Neural cell (in vitro differentiated cells): ENCODE results near the gene PTPRN2.

Source experiments
- CTCF ChIP-seq: fragments of 450-650 bp; IDR thresholded peaks from 2 replicates; pipeline ENCODE4 v1.5.1; 2014; ENCODE audit warnings: antibody characterized with exemption, mild to moderate bottlenecking, moderate library complexity; ENCODE audit not compliant: poor library complexity, severe bottlenecking
- EP300 ChIP-seq: fragments of 450-650 bp; conservative IDR thresholded peaks from 2 replicates; pipeline ENCODE4 v1.6.1; 2014; ENCODE audit warnings: antibody characterized with exemption, mild to moderate bottlenecking, moderate library complexity; ENCODE audit not compliant: poor library complexity, severe bottlenecking
- EZH2 ChIP-seq: fragments of 200-600, 300-800 bp; shearing (Covaris generic), sonication (generic); IDR thresholded peaks from 2 replicates; pipeline ENCODE4 v1.6.1; 2014; ENCODE audit warnings: antibody characterized with exemption, low read length, borderline replicate concordance, mild to moderate bottlenecking; ENCODE audit not compliant: insufficient read depth, poor library complexity, severe bottlenecking
- MXI1 ChIP-seq: fragments of 450-650 bp; conservative IDR thresholded peaks from 2 replicates; pipeline ENCODE4 v1.6.1; 2014; ENCODE audit warnings: antibody characterized with exemption, mild to moderate bottlenecking; ENCODE audit not compliant: poor library complexity, severe bottlenecking
- POLR2AphosphoS5 ChIP-seq: IDR thresholded peaks from 2 replicates; pipeline ENCODE4 v1.6.1; 2012

DNA sequence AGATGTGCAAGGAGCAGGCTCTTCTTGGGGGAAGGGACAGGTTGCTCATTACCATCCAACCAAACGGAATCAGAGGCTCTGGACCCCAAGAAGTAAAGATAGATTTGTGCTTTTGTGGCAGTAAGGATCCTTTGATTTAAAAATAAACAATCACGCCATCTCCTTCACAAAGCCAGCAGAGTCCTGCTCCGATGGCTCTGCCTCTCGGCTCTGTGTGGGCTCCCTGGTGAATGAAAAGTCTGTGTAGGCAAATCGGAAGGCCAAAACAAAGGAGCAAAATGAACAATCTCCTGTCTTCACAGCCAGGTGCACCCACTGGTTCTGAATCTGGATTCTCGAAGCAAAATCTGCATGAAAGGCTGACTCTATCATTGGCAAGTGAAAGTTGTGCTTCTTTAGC lies 3.8 kb downstream of the PTPRN2 start:
- TF ChIP-seq EZH2 (no peak), CTCF (no peak), MXI1 (no peak), EP300 (no peak), POLR2AphosphoS5 (no peak)
